ENCODE data around the gene CADM1. TPM values are rescaled to one million over a fixed set of nuclear protein-coding genes. Genes with fewer than 3 reads are reported as not detected.

The CADM1 gene
- total RNA-seq, 4 donors from 2014 or later = 7.4 to 61.5 (median 28.5) TPM

GRCh38 chr11:115124786-115125185 lies 379.4 kb downstream of the CADM1 start:
- H3K4me3 ChIP-seq = no peak overlapping the region
- no peak for TF ChIP-seq POLR2A (IDR thresholded peaks at IDR 0.05)
- TF ChIP-seq, protein P1, sequence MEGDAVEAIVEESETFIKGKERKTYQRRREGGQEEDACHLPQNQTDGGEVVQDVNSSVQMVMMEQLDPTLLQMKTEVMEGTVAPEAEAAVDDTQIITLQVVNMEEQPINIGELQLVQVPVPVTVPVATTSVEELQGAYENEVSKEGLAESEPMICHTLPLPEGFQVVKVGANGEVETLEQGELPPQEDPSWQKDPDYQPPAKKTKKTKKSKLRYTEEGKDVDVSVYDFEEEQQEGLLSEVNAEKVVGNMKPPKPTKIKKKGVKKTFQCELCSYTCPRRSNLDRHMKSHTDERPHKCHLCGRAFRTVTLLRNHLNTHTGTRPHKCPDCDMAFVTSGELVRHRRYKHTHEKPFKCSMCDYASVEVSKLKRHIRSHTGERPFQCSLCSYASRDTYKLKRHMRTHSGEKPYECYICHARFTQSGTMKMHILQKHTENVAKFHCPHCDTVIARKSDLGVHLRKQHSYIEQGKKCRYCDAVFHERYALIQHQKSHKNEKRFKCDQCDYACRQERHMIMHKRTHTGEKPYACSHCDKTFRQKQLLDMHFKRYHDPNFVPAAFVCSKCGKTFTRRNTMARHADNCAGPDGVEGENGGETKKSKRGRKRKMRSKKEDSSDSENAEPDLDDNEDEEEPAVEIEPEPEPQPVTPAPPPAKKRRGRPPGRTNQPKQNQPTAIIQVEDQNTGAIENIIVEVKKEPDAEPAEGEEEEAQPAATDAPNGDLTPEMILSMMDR (IDR thresholded peaks at IDR 0.05) = no peak
- no peaks in the 10 kb centered on the region for H3K36me3 ChIP-seq
- no peaks in the 10 kb centered on the region for H3K4me1 ChIP-seq
- no peaks in the 10 kb centered on the region for H3K27me3 ChIP-seq
- H3K27ac ChIP-seq = no peak overlapping the region
- H3K9me3 ChIP-seq = no peaks in the 10 kb centered on the region
- no peak for DNase-seq
- intact Hi-C loops (cut with DNase I; ENCODE audit: low total_unique reads) = no loop called here

DNA sequence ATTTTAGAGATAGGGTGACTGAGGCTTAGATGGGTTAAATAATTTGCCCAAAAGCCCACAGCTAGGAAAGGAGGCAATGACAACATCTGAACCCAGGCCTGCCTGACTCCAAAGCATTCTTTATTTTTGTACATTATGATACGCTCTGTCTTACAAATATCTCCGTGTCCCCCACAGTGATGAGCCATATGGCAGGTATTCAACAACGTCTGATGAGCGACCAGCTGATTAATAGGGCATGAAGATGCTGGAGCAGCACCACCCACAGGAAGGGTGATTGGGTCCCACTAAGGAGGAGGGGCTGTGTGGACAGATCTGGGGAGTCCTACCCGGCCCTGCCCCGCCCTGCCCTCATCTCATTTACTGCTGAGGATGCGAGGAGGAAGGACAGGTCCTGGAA lies 380.6 kb downstream of the CADM1 start:
- no peak for DNase-seq
- no peak overlapping the region for H3K4me3 ChIP-seq
- H3K36me3 ChIP-seq = no peaks in the 10 kb centered on the region
- TF ChIP-seq POLR2A (IDR thresholded peaks at IDR 0.05) = no peak
- TF ChIP-seq, protein P1 (IDR thresholded peaks at IDR 0.05) = no peak
- H3K9me3 ChIP-seq = no peaks in the 10 kb centered on the region
- intact Hi-C loops (cut with DNase I; ENCODE audit: low total_unique reads) = no loop called here
- H3K4me1 ChIP-seq = no peaks in the 10 kb centered on the region
- H3K27me3 ChIP-seq = no peaks in the 10 kb centered on the region
- H3K27ac ChIP-seq = no peak overlapping the region

DNA sequence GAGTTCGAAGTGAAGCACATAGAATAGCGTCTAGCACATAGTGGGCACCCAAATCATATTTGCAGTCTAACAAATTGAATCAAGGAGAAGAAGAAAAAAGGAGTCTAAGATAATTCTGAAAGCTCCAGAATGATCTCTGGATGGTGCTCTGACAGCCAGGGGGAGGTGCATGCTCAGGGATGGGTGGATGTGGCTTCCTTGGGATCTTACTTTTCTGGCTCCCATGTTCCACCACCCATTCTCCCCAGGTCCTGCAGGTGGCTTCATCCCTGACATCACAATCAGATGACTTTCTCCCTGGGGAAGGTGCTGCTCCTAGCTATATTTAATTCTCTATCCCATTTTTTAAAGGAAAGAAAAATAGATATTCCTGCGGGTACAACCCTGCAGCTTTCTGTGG lies 381.9 kb downstream of the CADM1 start:
- no peaks in the 10 kb centered on the region for H3K27me3 ChIP-seq
- intact Hi-C loops (cut with DNase I; ENCODE audit: low total_unique reads) = no loop called here
- no peak overlapping the region for H3K27ac ChIP-seq
- no peaks in the 10 kb centered on the region for H3K4me1 ChIP-seq
- TF ChIP-seq POLR2A (IDR thresholded peaks at IDR 0.05) = no peak
- TF ChIP-seq, protein P1 (IDR thresholded peaks at IDR 0.05) = no peak
- no peaks in the 10 kb centered on the region for H3K36me3 ChIP-seq
- no peaks in the 10 kb centered on the region for H3K9me3 ChIP-seq
- DNase-seq = no peak
- H3K4me3 ChIP-seq = no peak overlapping the region

Small RNA genes within 50 kb of the gene (small RNA-seq; reads per million reads assigned to genes)
- not detected for gene RF01293
